Nephron progenitor cell (in vitro differentiated cells): ENCODE data around the gene RASAL2.

Experiments used
- DNase-seq: peaks from one replicate; pipeline ENCODE4 v3.0.0; 2021
- H3K27ac Mint-ChIP-seq: 2 replicates; pipeline ENCODE4 v1.8.0; 2021; ENCODE audit warnings: mild to moderate bottlenecking, moderate library complexity, mixed read lengths
- H3K27me3 Mint-ChIP-seq: 2 replicates; pipeline ENCODE4 v1.8.0; 2021; ENCODE audit warnings: mild to moderate bottlenecking, low read depth, mixed read lengths; ENCODE audit not compliant: poor library complexity
- H3K36me3 Mint-ChIP-seq: 2 replicates; pipeline ENCODE4 v1.8.0; 2021; ENCODE audit warnings: low read depth, mixed read lengths
- H3K4me1 Mint-ChIP-seq: 2 replicates; pipeline ENCODE4 v1.8.0; 2021; ENCODE audit warnings: mixed read lengths
- H3K4me3 Mint-ChIP-seq: 2 replicates; pipeline ENCODE4 v1.8.0; 2021; ENCODE audit warnings: mild to moderate bottlenecking, moderate library complexity, mixed read lengths
- H3K9me3 Mint-ChIP-seq: 2 replicates; pipeline ENCODE4 v1.8.0; 2021; ENCODE audit warnings: mild to moderate bottlenecking, moderate library complexity, mixed read lengths
- CTCF ChIP-seq: fragments of 200-600 bp; sonication (generic); IDR thresholded peaks from 2 replicates; pipeline ENCODE4 v1.5.0; 2021; ENCODE audit warnings: antibody characterized with exemption

Gene RASAL2

GRCh38 chr1:178050084-178050483, 43.8 kb upstream of the RASAL2 start:
- H3K27ac Mint-ChIP-seq, result no peak overlapping the region
- no peaks in the 10 kb centered on the region for H3K27me3 Mint-ChIP-seq
- no peaks in the 10 kb centered on the region for H3K9me3 Mint-ChIP-seq
- no peak for TF ChIP-seq CTCF
- peaks cover 27% of the 10 kb centered on the region for H3K4me1 Mint-ChIP-seq
- no peak overlapping the region for H3K4me3 Mint-ChIP-seq
- H3K36me3 Mint-ChIP-seq, result no peaks in the 10 kb centered on the region
- DNase-seq, result no peak

GRCh38 chr1:178051071-178051470, 42.8 kb upstream of the RASAL2 start:
- peaks cover 37% of the 10 kb centered on the region for H3K4me1 Mint-ChIP-seq
- H3K36me3 Mint-ChIP-seq, result no peaks in the 10 kb centered on the region
- DNase-seq, result no peak
- no peak for TF ChIP-seq CTCF
- no peak overlapping the region for H3K27ac Mint-ChIP-seq
- H3K27me3 Mint-ChIP-seq, result no peaks in the 10 kb centered on the region
- no peak overlapping the region for H3K4me3 Mint-ChIP-seq
- no peaks in the 10 kb centered on the region for H3K9me3 Mint-ChIP-seq

GRCh38 chr1:178052650-178053461, 41.0 kb upstream of the RASAL2 start:
- Mint-ChIP-seq H3K36me3 (no peaks in the 10 kb centered on the region), H3K9me3 (no peaks in the 10 kb centered on the region), H3K27ac (peak overlapping the region; percentile 62), H3K4me3 (peak overlapping the region; percentile 55), H3K27me3 (no peaks in the 10 kb centered on the region), H3K4me1 (peaks cover 54% of the 10 kb centered on the region)
- TF ChIP-seq CTCF, result no peak
- DNase-seq, result no peak

- no peak for TF ChIP-seq CTCF
- Mint-ChIP-seq H3K4me3 (no peak overlapping the region), H3K9me3 (no peaks in the 10 kb centered on the region), H3K4me1 (peaks cover 72% of the 10 kb centered on the region), H3K36me3 (no peaks in the 10 kb centered on the region), H3K27me3 (no peaks in the 10 kb centered on the region), H3K27ac (no peak overlapping the region)
- DNase-seq, result peak; percentile 29
Measured at GRCh38 chr1:178055093-178055492, 38.8 kb upstream of the RASAL2 start.

- peak overlapping the region; percentile 11 for H3K27ac Mint-ChIP-seq
- DNase-seq, result no peak
- no peaks in the 10 kb centered on the region for H3K36me3 Mint-ChIP-seq
- H3K4me3 Mint-ChIP-seq, result no peak overlapping the region
- no peak for TF ChIP-seq CTCF
- peaks cover 79% of the 10 kb centered on the region for H3K4me1 Mint-ChIP-seq
- no peaks in the 10 kb centered on the region for H3K9me3 Mint-ChIP-seq
- no peaks in the 10 kb centered on the region for H3K27me3 Mint-ChIP-seq
Measured at GRCh38 chr1:178055779-178056471, 38.0 kb upstream of the RASAL2 start.
